SU-DHL-6 (cell line): ENCODE results near the gene SMAD6.

Experiments
- EZH2phosphoT487 ChIP-seq: fragments of 200-600 bp; sonication (generic), shearing (Covaris generic); conservative IDR thresholded peaks from 2 replicates; pipeline ENCODE4 v1.6.1; 2018; ENCODE audit warnings: mild to moderate bottlenecking, antibody characterized with exemption, low read length, moderate library complexity, mixed read lengths
- TF ChIP-seq, protein P1 (sequence below): fragments of 200-600 bp; sonication (generic); IDR thresholded peaks from one replicate; pipeline ENCODE4 v1.5.1; 2017; ENCODE audit warnings: antibody characterized with exemption, mild to moderate bottlenecking, low read length, moderate library complexity; ENCODE audit not compliant: insufficient read depth, poor library complexity, severe bottlenecking

- TF ChIP-seq, protein P1, sequence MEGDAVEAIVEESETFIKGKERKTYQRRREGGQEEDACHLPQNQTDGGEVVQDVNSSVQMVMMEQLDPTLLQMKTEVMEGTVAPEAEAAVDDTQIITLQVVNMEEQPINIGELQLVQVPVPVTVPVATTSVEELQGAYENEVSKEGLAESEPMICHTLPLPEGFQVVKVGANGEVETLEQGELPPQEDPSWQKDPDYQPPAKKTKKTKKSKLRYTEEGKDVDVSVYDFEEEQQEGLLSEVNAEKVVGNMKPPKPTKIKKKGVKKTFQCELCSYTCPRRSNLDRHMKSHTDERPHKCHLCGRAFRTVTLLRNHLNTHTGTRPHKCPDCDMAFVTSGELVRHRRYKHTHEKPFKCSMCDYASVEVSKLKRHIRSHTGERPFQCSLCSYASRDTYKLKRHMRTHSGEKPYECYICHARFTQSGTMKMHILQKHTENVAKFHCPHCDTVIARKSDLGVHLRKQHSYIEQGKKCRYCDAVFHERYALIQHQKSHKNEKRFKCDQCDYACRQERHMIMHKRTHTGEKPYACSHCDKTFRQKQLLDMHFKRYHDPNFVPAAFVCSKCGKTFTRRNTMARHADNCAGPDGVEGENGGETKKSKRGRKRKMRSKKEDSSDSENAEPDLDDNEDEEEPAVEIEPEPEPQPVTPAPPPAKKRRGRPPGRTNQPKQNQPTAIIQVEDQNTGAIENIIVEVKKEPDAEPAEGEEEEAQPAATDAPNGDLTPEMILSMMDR = no peak
- no peak for TF ChIP-seq EZH2phosphoT487
Observed at GRCh38 chr15:66765478-66766281, 63.6 kb downstream of the SMAD6 start.
